Measurements from ENCODE around the gene ASTN2.
A peak's percentile ranks its signal among the peaks of the same experiment; 100 is the strongest.

DNA sequence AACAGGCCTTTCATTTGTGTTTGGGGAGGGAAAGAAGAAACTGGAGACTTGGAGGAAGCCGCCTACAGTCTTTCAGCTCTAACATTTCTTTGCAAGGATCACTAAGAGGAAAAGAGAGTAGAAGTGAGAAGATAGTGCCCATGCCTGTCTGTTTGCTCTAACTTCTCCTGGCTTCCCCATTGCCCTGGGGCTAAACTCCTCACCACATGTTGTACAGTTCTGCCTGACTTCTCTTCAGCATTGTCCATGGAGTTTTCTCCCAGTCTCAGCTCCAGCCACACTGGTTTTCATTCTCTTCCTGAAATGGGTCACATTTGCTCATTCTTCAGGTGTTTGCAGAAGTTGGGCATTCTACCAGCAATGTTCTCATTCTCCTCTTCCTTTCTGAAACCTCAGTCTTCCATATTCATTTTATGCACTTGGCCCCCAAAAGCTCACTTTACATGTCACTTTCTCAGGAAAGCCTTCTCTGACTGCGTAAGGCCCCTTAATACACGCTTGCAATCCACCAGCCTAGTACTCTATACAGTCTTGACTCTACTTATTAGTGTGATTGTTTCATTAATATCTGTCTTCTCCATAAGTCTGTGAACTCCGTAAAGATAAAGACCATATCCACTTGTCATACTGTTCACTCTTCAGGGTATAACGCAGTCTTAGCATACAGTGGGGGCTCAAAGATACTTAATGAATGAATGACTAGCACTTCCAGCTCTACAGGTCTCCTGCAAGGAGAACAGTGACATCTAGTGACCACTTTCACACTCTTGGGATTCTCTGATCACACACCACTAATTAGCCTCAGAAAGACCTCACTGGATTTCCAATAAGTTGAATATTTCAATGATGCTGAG is 768.0 kb downstream of the ASTN2 start:
- no peak for TF ChIP-seq POLR2AphosphoS5 (IDR thresholded peaks at IDR 0.05)
- TF ChIP-seq, protein P1, sequence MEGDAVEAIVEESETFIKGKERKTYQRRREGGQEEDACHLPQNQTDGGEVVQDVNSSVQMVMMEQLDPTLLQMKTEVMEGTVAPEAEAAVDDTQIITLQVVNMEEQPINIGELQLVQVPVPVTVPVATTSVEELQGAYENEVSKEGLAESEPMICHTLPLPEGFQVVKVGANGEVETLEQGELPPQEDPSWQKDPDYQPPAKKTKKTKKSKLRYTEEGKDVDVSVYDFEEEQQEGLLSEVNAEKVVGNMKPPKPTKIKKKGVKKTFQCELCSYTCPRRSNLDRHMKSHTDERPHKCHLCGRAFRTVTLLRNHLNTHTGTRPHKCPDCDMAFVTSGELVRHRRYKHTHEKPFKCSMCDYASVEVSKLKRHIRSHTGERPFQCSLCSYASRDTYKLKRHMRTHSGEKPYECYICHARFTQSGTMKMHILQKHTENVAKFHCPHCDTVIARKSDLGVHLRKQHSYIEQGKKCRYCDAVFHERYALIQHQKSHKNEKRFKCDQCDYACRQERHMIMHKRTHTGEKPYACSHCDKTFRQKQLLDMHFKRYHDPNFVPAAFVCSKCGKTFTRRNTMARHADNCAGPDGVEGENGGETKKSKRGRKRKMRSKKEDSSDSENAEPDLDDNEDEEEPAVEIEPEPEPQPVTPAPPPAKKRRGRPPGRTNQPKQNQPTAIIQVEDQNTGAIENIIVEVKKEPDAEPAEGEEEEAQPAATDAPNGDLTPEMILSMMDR (IDR thresholded peaks at IDR 0.05 in 8 of 11, conservative IDR thresholded peaks at IDR 0.05 in 3 of 11): peak in 5 of 11 experiments; percentile 13 to 31 (median 24)

Measured in spleen (tissue), 7 donors.